Progenitor cell of endocrine pancreas (in vitro differentiated cells): ENCODE results near the gene PIM3. TPM values are rescaled to one million over a fixed set of nuclear protein-coding genes. Genes with fewer than 3 reads are reported as not detected.

Experiments
- DNase-seq: peaks from one replicate; pipeline ENCODE4 v3.0.0; 2021; ENCODE audit warnings: low spot score; ENCODE audit not compliant: unreplicated experiment
- H3K27ac Mint-ChIP-seq: 2 replicates; pipeline ENCODE4 v1.8.0; 2021; ENCODE audit warnings: mild to moderate bottlenecking, moderate library complexity, mixed read lengths
- H3K27me3 Mint-ChIP-seq: 2 replicates; pipeline ENCODE4 v1.8.0; 2021; ENCODE audit warnings: mixed read lengths
- H3K36me3 Mint-ChIP-seq: 2 replicates; pipeline ENCODE4 v1.8.0; 2022; ENCODE audit warnings: mixed read lengths; ENCODE audit not compliant: insufficient read depth
- H3K4me1 Mint-ChIP-seq: 2 replicates; pipeline ENCODE4 v1.8.0; 2021; ENCODE audit warnings: low read depth, mixed read lengths
- H3K4me3 Mint-ChIP-seq: 2 replicates; pipeline ENCODE4 v1.8.0; 2021; ENCODE audit warnings: low read depth, mild to moderate bottlenecking, moderate library complexity, mixed read lengths
- H3K9me3 Mint-ChIP-seq: 2 replicates; pipeline ENCODE4 v1.8.0; 2021; ENCODE audit warnings: low read depth, mixed read lengths
- total RNA-seq: library from RNA; stranded (reverse); gene quantifications from 2 replicates; pipeline ENCODE4 v1.2.1, GENCODE V29; 2021
- TF ChIP-seq, protein P1 (sequence below): fragments of 200-600 bp; sonication (generic); IDR thresholded peaks from one replicate; pipeline ENCODE4 v1.5.0; 2021; ENCODE audit warnings: antibody characterized with exemption, mild to moderate bottlenecking; ENCODE audit not compliant: unreplicated experiment

Gene PIM3
- total RNA-seq, 1 donor from 2014 or later, result 17.4 TPM

DNA sequence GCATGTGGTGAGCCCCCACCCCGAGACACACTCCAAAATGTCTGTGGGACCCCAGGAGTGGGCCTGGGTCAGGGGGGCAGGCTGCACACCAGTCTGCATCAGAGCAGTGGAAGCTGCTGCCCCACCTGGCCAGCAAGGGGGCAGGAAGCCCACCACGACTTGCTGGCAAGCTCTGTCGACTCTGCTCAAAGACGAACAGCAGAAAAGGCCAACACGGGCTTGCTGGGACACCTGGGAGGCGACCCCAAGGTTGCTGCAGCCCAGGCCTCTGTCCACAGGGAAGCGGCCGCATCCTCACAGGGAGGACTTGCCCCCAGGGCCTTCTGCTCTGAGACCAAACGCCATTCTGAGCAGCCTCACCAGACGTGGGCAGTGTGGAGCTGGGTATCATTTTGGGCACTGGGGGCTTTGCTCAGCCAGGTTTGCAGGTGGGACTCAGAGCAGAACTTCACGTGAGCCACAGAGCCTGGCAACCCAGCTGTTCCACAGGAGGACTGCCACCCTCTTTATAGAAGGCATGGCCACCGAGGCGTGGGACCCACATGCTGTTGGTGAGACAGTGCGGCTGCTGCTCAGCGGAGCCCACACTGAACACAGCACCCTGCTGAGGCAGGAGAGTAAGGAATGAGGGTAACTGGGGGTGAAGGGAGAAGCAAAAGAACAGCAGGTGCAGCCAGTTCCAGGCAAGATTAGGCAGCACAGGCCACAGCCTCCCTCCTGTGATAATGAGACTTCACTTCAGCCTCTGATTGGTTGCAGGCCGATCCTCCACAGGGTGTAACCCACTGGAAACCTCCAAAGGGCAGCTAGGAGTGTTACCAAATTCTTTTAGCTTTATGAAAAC, 41.0 kb downstream of the PIM3 start:
- Mint-ChIP-seq H3K4me1 (peaks cover 2% of the 10 kb centered on the region), H3K4me3 (no peak overlapping the region), H3K27ac (no peak overlapping the region), H3K9me3 (no peaks in the 10 kb centered on the region), H3K36me3 (no peaks in the 10 kb centered on the region), H3K27me3 (peaks cover 36% of the 10 kb centered on the region)
- TF ChIP-seq, protein P1, sequence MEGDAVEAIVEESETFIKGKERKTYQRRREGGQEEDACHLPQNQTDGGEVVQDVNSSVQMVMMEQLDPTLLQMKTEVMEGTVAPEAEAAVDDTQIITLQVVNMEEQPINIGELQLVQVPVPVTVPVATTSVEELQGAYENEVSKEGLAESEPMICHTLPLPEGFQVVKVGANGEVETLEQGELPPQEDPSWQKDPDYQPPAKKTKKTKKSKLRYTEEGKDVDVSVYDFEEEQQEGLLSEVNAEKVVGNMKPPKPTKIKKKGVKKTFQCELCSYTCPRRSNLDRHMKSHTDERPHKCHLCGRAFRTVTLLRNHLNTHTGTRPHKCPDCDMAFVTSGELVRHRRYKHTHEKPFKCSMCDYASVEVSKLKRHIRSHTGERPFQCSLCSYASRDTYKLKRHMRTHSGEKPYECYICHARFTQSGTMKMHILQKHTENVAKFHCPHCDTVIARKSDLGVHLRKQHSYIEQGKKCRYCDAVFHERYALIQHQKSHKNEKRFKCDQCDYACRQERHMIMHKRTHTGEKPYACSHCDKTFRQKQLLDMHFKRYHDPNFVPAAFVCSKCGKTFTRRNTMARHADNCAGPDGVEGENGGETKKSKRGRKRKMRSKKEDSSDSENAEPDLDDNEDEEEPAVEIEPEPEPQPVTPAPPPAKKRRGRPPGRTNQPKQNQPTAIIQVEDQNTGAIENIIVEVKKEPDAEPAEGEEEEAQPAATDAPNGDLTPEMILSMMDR, result no peak
- no peak for DNase-seq

DNA sequence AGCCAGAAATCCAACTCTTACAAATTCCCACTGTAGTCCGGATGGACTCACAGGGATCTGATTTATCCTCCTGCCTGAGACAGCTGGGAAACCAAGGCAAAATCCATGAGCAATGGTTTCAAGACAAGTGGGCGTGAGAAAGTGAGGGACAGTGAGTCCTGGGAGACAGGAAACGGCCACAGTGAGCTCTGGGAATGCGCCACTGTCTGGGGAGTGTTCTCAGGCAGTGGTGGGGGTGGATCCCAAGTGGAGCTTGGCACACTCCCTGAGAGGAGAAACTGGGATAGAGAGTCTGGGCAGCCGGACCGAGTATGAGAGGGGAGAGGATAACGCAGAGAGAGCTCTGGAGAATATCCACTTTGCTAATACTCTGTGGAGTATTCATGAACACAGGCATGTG, 42.2 kb downstream of the PIM3 start:
- H3K27ac Mint-ChIP-seq, result no peak overlapping the region
- peaks cover 36% of the 10 kb centered on the region for H3K27me3 Mint-ChIP-seq

DNA sequence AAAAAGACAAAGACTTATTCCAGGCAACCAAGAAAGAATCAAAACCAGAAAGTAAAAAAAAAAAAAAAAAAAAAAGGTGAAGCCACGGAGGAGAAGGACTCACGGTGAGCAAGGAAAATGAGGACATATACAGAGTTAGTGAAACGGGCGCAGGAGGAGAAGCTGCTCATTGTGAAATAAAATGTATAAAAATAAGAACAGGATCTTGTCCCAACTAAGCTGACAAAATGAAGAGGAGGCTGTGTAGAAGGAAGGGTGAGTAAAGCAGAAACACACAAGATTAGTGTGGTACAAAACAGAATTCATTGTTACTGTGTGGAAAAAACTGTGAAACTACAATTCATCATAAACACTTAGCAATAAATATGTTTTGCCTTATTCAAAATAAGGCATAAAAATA, 44.3 kb downstream of the PIM3 start:
- Mint-ChIP-seq H3K4me3 (no peak overlapping the region), H3K36me3 (no peaks in the 10 kb centered on the region), H3K4me1 (peaks cover 2% of the 10 kb centered on the region), H3K9me3 (no peaks in the 10 kb centered on the region), H3K27me3 (peaks cover 30% of the 10 kb centered on the region), H3K27ac (no peak overlapping the region)
- no peak for DNase-seq
- TF ChIP-seq, protein P1, result no peak

More for the DNA sequence above, 42.2 kb downstream of the PIM3 start:
- Mint-ChIP-seq H3K9me3 (no peaks in the 10 kb centered on the region), H3K36me3 (no peaks in the 10 kb centered on the region), H3K4me1 (peaks cover 2% of the 10 kb centered on the region), H3K4me3 (no peak overlapping the region)
- TF ChIP-seq, protein P1, result no peak
- no peak for DNase-seq

DNA sequence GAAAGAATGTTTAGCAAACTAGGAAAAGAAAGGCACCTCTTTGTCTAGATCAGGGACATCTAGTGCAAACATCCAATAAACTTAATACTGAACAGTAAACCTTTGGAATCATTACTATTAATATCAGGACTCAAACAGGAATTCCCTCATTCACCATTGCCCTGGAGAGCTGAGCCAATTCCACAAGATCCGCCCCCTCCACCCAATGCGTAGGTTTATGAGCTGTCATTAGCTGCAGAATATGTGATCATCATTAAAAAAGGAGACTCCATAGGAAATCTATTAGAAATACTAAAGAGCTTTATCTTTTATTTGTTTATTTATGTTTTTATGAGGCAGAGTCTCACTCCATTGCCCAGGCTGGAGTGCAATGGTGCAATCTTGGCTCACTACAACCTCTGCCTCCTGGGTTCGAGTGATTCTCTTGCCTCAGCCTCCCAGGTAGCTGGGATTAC, 46.5 kb downstream of the PIM3 start:
- TF ChIP-seq, protein P1, result no peak
- Mint-ChIP-seq H3K27me3 (peaks cover 30% of the 10 kb centered on the region), H3K9me3 (no peaks in the 10 kb centered on the region), H3K4me1 (peaks cover 2% of the 10 kb centered on the region), H3K4me3 (no peak overlapping the region), H3K36me3 (no peaks in the 10 kb centered on the region), H3K27ac (no peak overlapping the region)
- no peak for DNase-seq

DNA sequence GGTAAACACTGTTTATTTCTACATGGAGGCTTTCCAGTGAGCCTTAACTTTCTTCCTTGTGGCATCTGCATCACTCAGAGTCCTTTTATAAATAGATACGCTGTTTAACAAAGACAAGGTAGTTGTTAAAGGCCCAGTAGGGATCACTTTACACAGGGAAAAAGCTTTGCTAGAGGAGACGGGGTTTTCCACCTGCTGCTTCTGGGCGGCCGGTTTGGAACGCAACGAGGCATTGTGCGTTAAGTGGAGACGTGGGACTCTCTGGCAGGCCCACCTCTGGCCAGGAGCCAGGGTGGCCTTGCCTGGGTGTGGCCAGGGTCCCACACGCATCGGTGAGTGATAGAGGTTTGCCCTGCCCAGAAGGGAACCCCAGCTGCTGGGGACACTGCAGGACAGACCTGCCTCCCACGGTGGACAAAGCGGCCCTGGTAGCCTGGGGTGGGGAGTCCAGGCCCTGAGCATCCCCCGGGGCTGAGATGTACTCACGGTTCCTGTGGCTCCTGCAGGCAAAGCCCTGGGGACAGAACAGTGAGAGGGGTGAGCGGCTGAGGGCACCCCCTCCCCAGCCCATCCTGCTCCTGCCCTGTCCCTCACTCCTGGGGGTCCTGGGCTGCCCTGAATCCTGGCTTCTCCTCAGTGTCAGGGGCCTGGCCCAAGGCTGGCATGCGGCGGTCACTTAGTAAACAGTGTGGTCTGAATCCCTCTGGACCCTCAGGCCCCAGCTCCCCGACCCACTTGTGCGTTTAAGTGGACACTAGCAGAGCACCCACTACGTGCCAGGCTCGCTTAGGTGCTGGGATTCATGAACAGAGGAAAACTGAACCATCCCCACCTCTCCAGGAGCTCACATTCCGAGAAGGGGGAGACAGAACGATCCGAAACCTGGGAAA, 47.8 kb downstream of the PIM3 start:
- TF ChIP-seq, protein P1, result no peak
- peak overlapping the region; percentile 57 for H3K27ac Mint-ChIP-seq
- no peaks in the 10 kb centered on the region for H3K36me3 Mint-ChIP-seq
- H3K27me3 Mint-ChIP-seq, result peaks cover 32% of the 10 kb centered on the region
- H3K4me1 Mint-ChIP-seq, result peaks cover 2% of the 10 kb centered on the region
- no peak overlapping the region for H3K4me3 Mint-ChIP-seq
- no peaks in the 10 kb centered on the region for H3K9me3 Mint-ChIP-seq
- no peak for DNase-seq
